22Rv1 (cell line): ENCODE measurements around the gene SPATA31D4.
"Not testable (repeated sequence)": the region's sequence is repeated elsewhere in the genome, so short reads cannot be mapped to it uniquely, and the experiment has no call there.

Source experiments
- H3K27ac ChIP-seq: fragments of 450-650 bp; 2 replicates; pipeline ENCODE4 v1.5.1; 2017
- ZFX ChIP-seq: fragments of 450-650 bp; IDR thresholded peaks from 2 replicates; pipeline ENCODE4 v1.6.1; 2017; ENCODE audit warnings: antibody characterized with exemption, borderline replicate concordance
- TF ChIP-seq, protein P1 (sequence below): fragments of 450-650 bp; IDR thresholded peaks from 2 replicates; pipeline ENCODE4 v1.5.1; 2017; ENCODE audit warnings: mild to moderate bottlenecking

The SPATA31D4 gene

DNA sequence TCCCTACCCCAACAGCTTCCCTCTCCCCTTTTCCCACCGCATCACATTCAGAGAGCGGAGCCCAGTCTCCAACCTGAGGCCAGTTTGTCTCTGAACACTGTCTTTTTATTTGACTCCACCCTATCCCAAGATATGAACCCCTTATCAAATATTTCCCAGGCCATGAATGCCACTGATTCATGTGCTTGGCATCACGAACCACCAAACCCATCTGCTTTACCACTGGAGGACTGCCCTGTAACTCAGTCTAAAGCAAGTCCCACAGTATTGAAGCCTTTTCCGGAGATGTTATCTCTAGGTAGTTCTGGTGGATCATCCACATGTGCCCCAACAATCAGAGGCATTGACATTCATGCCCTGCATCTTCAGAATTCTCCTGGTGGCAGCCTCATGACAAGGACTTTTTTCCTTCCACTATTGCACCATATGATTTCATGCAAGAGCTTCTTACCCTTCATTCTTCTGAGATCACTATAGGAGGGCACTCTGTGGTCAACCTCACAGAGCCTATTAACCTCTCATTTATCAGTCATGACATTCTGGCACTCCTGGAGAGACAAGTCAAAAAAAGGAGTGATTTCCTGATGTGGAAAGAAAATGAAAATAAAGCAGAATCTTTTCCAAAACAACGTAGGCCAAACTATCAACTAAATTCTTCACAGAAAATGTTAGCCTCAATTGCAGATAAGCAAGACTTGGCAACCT, 12.3 kb upstream of the SPATA31D4 start:
- H3K27ac ChIP-seq: no peak overlapping the region
- TF ChIP-seq ZFX: no peak
- TF ChIP-seq, protein P1, sequence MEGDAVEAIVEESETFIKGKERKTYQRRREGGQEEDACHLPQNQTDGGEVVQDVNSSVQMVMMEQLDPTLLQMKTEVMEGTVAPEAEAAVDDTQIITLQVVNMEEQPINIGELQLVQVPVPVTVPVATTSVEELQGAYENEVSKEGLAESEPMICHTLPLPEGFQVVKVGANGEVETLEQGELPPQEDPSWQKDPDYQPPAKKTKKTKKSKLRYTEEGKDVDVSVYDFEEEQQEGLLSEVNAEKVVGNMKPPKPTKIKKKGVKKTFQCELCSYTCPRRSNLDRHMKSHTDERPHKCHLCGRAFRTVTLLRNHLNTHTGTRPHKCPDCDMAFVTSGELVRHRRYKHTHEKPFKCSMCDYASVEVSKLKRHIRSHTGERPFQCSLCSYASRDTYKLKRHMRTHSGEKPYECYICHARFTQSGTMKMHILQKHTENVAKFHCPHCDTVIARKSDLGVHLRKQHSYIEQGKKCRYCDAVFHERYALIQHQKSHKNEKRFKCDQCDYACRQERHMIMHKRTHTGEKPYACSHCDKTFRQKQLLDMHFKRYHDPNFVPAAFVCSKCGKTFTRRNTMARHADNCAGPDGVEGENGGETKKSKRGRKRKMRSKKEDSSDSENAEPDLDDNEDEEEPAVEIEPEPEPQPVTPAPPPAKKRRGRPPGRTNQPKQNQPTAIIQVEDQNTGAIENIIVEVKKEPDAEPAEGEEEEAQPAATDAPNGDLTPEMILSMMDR: no peak

DNA sequence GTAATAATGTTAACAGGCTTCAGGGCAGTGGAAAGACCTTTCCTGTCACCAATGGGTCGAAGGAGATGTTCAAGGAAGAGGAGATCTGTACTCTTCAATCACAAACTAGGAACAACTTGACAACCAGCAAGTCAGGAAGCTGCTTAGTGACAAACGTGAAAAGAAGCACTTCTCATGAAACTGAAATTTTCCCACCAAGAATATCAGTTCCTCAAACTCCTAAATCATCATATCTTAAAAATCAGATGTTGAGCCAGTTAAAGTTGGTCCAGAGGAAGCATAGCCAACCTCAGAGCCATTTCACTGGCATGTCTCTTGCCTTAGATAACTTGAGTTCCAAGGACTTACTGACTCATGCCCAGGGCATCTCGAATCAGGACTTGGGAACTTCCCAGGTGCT, 9.7 kb upstream of the SPATA31D4 start:
- H3K27ac ChIP-seq: not testable (repeated sequence)

DNA sequence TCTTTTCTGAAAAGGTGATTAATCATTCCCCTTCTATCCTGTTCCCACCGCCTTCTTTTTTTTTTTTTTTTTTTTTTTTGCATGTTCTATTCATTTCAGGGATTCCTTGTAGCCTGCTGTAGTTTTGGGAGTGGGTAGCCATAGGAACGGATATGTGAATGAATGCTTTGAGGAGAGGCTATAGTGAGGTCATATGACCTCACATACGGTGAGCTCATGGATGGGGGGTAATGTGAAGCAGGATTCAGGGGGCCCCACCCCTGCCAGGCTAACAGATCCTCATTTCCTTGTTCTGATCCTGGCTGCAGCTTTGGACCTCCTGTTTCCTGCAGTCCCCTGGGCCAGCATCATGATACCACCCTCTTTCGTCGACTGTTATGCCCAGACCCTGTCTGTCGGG, 1.9 kb downstream of the SPATA31D4 start:
- H3K27ac ChIP-seq: not testable (repeated sequence)

DNA sequence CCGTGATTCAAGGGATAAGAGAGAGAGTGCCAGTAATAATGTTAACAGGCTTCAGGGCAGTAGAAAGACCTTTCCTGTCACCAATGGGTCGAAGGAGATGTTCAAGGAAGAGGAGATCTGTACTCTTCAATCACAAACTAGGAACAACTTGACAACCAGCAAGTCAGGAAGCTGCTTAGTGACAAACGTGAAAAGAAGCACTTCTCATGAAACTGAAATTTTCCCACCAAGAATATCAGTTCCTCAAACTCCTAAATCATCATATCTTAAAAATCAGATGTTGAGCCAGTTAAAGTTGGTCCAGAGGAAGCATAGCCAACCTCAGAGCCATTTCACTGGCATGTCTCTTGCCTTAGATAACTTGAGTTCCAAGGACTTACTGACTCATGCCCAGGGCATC, 5.3 kb downstream of the SPATA31D4 start:
- not testable (repeated sequence) for H3K27ac ChIP-seq

DNA sequence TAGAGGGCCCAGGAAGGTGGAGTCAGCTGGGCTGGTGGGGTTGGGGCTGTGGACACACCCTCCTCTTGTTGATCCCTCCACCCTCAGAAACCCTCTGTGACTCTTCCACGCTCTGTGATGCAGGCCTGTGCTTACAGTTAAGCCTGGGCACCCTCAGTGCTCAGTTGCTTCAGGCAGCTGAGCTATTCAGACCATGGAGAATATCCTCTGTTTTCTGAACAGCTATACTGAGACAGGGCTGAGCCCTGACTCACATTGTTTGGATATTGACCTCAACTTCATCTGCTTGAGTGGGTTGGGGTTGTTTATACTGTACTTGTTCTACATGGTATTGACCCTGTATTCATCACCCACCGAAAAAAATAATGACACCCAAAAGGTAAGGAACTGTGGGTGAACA, 15.2 kb downstream of the SPATA31D4 start, which contains the start of gene SPATA31D3:
SPATA31D3 (plus strand) TSS at position 108 of the 400 bp plus-strand sequence; CDS start at position 194, 86 bp downstream.
- not testable (repeated sequence) for H3K27ac ChIP-seq

DNA sequence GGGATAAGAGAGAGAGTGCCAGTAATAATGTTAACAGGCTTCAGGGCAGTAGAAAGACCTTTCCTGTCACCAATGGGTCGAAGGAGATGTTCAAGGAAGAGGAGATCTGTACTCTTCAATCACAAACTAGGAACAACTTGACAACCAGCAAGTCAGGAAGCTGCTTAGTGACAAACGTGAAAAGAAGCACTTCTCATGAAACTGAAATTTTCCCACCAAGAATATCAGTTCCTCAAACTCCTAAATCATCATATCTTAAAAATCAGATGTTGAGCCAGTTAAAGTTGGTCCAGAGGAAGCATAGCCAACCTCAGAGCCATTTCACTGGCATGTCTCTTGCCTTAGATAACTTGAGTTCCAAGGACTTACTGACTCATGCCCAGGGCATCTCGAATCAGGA, 20.4 kb downstream of the SPATA31D4 start:
- H3K27ac ChIP-seq: not testable (repeated sequence)

DNA sequence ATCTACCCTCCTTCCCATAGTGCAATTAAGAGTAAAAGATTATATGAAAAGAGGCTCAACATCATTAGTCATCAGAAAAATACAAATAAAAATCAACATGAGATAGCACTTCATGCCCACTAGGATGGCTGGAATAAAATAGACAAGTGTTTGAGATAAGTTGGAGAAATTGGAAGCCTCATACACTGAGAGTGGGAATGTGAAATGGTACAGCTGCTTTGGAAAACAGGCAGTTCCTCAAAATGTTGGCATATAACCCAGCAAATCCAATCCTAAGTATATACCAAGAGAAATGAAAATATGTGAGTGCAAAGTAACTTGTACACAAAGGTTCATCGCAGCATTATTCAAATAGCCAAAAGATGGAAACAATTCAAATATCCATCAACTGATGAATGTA, 24.9 kb downstream of the SPATA31D4 start:
- TF ChIP-seq ZFX: no peak
- TF ChIP-seq, protein P1: no peak
- no peak overlapping the region for H3K27ac ChIP-seq

DNA sequence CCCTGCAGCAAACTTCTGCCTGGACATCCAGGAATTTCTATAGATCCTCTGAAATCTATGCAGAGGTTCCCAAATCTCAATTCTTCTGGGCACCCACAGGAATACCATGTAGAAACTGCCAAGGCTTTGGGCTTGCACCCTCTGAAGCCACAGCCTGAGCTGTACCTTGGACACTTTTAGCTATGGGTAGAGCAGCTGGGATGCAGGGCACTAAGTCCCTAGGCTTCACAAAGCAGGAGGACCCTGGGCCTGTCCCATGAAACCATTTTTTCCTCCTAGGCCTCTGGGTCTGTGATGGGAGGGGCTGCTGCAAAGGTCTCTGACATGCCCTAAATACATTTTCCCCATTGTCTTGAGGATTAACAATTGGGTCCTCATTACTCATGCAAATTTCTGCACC, 27.4 kb downstream of the SPATA31D4 start:
- no peak for TF ChIP-seq ZFX
- TF ChIP-seq, protein P1: no peak
- H3K27ac ChIP-seq: no peak overlapping the region

DNA sequence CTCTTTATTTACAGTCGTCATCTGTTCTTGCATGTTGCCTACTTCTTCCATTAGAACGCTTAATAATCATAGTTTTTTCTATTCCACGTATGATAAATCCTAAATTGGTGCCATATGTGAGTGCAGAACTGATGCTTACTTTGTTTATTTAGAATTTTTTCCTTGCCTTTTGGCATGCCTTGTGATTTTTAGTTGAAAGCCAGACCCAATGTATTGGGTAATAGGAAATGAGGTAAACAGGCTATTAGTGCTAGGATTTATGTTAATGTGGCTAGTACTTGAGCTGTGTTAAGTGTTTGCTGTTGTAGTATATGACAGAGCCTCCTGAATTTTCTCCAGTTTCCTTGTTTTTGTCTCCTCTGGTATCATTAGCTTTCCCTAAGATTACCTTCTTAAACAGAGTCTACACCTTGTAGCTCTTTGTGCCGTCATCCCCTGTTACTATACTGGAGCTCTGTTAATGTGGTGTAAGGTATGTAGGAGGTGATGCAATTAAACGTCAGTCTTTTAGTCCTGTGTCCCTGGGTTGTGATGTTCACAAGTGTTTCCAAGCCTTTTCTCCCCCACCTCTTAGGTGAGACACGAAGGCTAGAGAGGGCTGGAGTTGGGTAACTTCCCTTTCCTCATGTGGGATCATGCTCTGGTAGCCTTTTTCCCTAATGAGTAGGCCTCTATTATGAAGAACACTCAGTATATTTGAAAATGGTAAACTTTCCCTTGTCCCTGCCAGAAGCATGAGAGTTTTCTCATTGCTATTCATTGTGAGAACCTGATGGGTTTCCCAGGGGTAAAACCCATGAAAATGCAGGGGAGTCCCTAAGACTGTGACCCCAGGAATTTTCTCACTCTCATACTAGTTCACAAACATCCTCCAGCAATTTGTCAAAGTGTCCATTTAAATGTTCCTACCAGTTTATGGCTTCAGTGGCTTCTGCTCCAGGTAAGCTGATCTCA, 36.3 kb downstream of the SPATA31D4 start:
- TF ChIP-seq, protein P1: no peak
- no peak for TF ChIP-seq ZFX
- H3K27ac ChIP-seq: no peak overlapping the region

DNA sequence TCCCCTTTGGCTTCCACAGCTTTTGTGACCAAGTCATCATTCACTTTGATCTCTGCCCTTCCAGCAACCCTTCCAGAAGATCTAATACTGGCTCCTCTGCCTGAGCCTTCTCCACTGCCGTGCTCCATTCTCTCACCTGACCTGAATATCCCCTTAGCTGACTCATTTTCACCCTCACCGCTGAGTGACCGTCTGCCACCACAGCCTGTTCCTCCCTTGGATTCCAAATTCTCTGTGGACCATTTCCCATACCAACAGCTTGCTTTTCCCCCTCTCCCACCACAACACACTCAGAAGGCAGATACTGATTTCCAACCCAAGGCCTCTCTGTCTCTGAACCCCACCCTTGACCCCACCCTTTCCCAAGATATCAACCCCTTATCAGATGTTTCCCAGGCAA, 39.8 kb downstream of the SPATA31D4 start:
- no peak overlapping the region for H3K27ac ChIP-seq
- TF ChIP-seq, protein P1: no peak
- no peak for TF ChIP-seq ZFX
